Sigmoid colon (tissue), 3 donors: ENCODE results near the gene RTP1.

Experiments used
- CTCF ChIP-seq, 4 experiments: fragments of 450-650 bp in 3 of 4; fragments of 200-600 bp in 1 of 4; IDR thresholded peaks; one replicate each; pipeline ENCODE4 v1.5.1; 2016 to 2019; ENCODE audit warnings: antibody characterized with exemption in 4 of 4, mild to moderate bottlenecking in 3 of 4, moderate library complexity in 2 of 4
- POLR2A ChIP-seq, 2 donors: fragments of 450-650 bp; IDR thresholded peaks; one replicate each; pipeline ENCODE4 v1.6.1; 2016; ENCODE audit warnings: antibody characterized with exemption in 2 of 2, mild to moderate bottlenecking in 2 of 2, moderate library complexity in 2 of 2

- TF ChIP-seq CTCF (IDR thresholded peaks at IDR 0.05) (no peak), POLR2A (IDR thresholded peaks at IDR 0.05) (no peak)
These were observed 10.3 kb downstream of the RTP1 start for GRCh38 chr3:187207624-187208023.
